Liver (tissue), 9 donors: ENCODE measurements around the gene SLC38A2. TPM values are rescaled to one million over a fixed set of nuclear protein-coding genes. Genes with fewer than 3 reads are reported as not detected.
A peak's percentile ranks its signal among the peaks of the same experiment; 100 is the strongest.

ENCODE experiments used
- DNase-seq: peaks from one replicate; pipeline ENCODE4 v3.0.0-alpha.2; 2017; ENCODE audit warnings: low spot score
- H3K27ac ChIP-seq, 2 donors: one replicate each; pipeline ENCODE4 v1.7.0; 2013; ENCODE audit warnings: inconsistent platforms in 2 of 2, low read length in 2 of 2, control low read depth in 1 of 2, low read depth in 1 of 2, mild to moderate bottlenecking in 1 of 2
- H3K27me3 ChIP-seq, 4 donors: one replicate each; pipeline versions ENCODE4 v1.6.1 to v1.7.0; 2013; ENCODE audit warnings: low read length in 3 of 4, inconsistent platforms in 1 of 4, mild to moderate bottlenecking in 1 of 4, moderate library complexity in 1 of 4; ENCODE audit not compliant: control insufficient read depth in 4 of 4, insufficient read depth in 4 of 4
- H3K36me3 ChIP-seq, 4 donors: one replicate each; pipeline versions ENCODE4 v1.6.1 to v1.7.0; 2013; ENCODE audit warnings: low read length in 3 of 4, mild to moderate bottlenecking in 3 of 4, low read depth in 1 of 4, moderate library complexity in 1 of 4; ENCODE audit not compliant: control insufficient read depth in 4 of 4, insufficient read depth in 3 of 4
- H3K4me1 ChIP-seq, 4 donors: one replicate each; pipeline versions ENCODE4 v1.6.1 to v1.7.0; 2013; ENCODE audit warnings: low read length in 3 of 4, mild to moderate bottlenecking in 3 of 4, moderate library complexity in 1 of 4; ENCODE audit not compliant: control insufficient read depth in 4 of 4, insufficient read depth in 4 of 4
- H3K4me3 ChIP-seq, 3 donors: one replicate each; pipeline versions ENCODE4 v1.6.1 to v1.7.0; 2013; ENCODE audit warnings: low read length in 3 of 3, control low read depth in 1 of 3, low read depth in 1 of 3, mild to moderate bottlenecking in 1 of 3
- H3K9ac ChIP-seq, 2 donors: one replicate each; pipeline ENCODE4 v1.7.0; 2013; ENCODE audit warnings: low read length in 2 of 2, mild to moderate bottlenecking in 2 of 2, moderate library complexity in 2 of 2, control low read depth in 1 of 2, low read depth in 1 of 2
- H3K9me3 ChIP-seq, 4 donors: one replicate each; pipeline versions ENCODE4 v1.6.1 to v1.7.0; 2013; ENCODE audit warnings: low read length in 3 of 4; ENCODE audit not compliant: control insufficient read depth in 4 of 4
- ATF3 ChIP-seq: IDR thresholded peaks from 2 replicates; pipeline ENCODE4 v1.6.1; 2016; ENCODE audit warnings: antibody characterized with exemption
- FOXA1 ChIP-seq: IDR thresholded peaks from 2 replicates; pipeline ENCODE4 v1.6.1; 2016; ENCODE audit warnings: antibody characterized with exemption
- FOXA2 ChIP-seq: IDR thresholded peaks from 2 replicates; pipeline ENCODE4 v1.6.1; 2016; ENCODE audit warnings: antibody characterized with exemption
- GABPA ChIP-seq, 2 donors: IDR thresholded peaks in 1 of 2; conservative IDR thresholded peaks in 1 of 2; 2 replicates each; pipeline ENCODE4 v1.6.1; 2016; ENCODE audit warnings: antibody characterized with exemption in 2 of 2, mild to moderate bottlenecking in 1 of 2, moderate library complexity in 1 of 2
- HNF4G ChIP-seq: IDR thresholded peaks from 2 replicates; pipeline ENCODE4 v1.6.1; 2016; ENCODE audit warnings: antibody characterized with exemption
- JUND ChIP-seq, 2 donors: IDR thresholded peaks; 2 replicates each; pipeline ENCODE4 v1.6.1; 2016; ENCODE audit warnings: antibody characterized with exemption in 2 of 2
- MAX ChIP-seq: IDR thresholded peaks from 2 replicates; pipeline ENCODE4 v1.6.1; 2016; ENCODE audit warnings: antibody characterized with exemption
- NR2F2 ChIP-seq: IDR thresholded peaks from 2 replicates; pipeline ENCODE4 v1.6.1; 2016; ENCODE audit warnings: antibody characterized with exemption
- RAD21 ChIP-seq, 2 donors: IDR thresholded peaks; 2 replicates each; pipeline ENCODE4 v1.6.1; 2016; ENCODE audit warnings: antibody characterized with exemption in 2 of 2, mild to moderate bottlenecking in 2 of 2
- REST ChIP-seq: IDR thresholded peaks from 2 replicates; pipeline ENCODE4 v1.6.1; 2016; ENCODE audit warnings: antibody characterized with exemption, mild to moderate bottlenecking
- RXRA ChIP-seq, 2 donors: IDR thresholded peaks; 2 replicates each; pipeline ENCODE4 v1.6.1; 2017 to 2018; ENCODE audit warnings: antibody characterized with exemption in 2 of 2, mild to moderate bottlenecking in 1 of 2
- SP1 ChIP-seq: IDR thresholded peaks from 2 replicates; pipeline ENCODE4 v1.6.1; 2018; ENCODE audit warnings: antibody characterized with exemption, mild to moderate bottlenecking
- TAF1 ChIP-seq: conservative IDR thresholded peaks from 2 replicates; pipeline ENCODE4 v1.6.1; 2016; ENCODE audit warnings: antibody characterized with exemption, mild to moderate bottlenecking
- ZBTB33 ChIP-seq: IDR thresholded peaks from 2 replicates; pipeline ENCODE4 v1.6.1; 2016; ENCODE audit warnings: antibody characterized with exemption
- WGBS: extraction: QIAGEN DNeasy Blood & Tissue Kit; methylation state at CpG from one replicate; pipeline ENCODE4 v1.1.7; 2013; 5-methylcytosine and 5-hydroxymethylcytosine counted together
- polyA plus RNA-seq, 2 donors: library from polyadenylated mRNA; stranded (reverse) in 1 of 2; unstranded in 1 of 2; fragments of 200-250 nt in 1 of 2; fragments of >200 nt in 1 of 2; fragmentation: Nextera tagmentation in 1 of 2; extraction: Ambion mirVana in 1 of 2; gene quantifications; one replicate each; pipeline versions ENCODE4 v1.2.1 to v1.2.3, GENCODE V29; 2013 to 2015
- total RNA-seq, 2 donors: library from RNA; depleted of rRNA; stranded (reverse); fragments of >200 nt; gene quantifications; one replicate each; pipeline ENCODE4 v1.2.3, GENCODE V29; 2014
- donor health status: healthy.
- donor health status: healthy.
- donor health status: healthy.
- donor health status: healthy.
- donor health status: healthy.

The SLC38A2 gene
- total and polyA plus RNA-seq, 4 donors, result 50.6 to 472 (median 97.4) TPM

- peaks cover 4 to 50% (median 36%) of the 10 kb centered on the region in 4 donors for H3K36me3 ChIP-seq
- H3K27me3 ChIP-seq, result no peaks in the 10 kb centered on the region
- H3K27ac ChIP-seq, result peak overlapping the region; percentile 98
- peak overlapping the region; percentile 87 to 93 for H3K9ac ChIP-seq
- TF ChIP-seq ZBTB33, result no peak
- TF ChIP-seq TAF1, result no peak
- peak; percentile 90 for TF ChIP-seq SP1
- no peak for TF ChIP-seq FOXA1
- peak; percentile 26 to 52 for TF ChIP-seq RAD21 (IDR thresholded peaks at IDR 0.05)
- peak overlapping the region; percentile 87 to 100 (median 97) for H3K4me3 ChIP-seq
- H3K9me3 ChIP-seq, result no peaks in the 10 kb centered on the region
- H3K4me1 ChIP-seq, result peaks cover 5 to 59% (median 36%) of the 10 kb centered on the region in 4 donors
- DNase-seq, result peak; percentile 88
- WGBS, result under 1% methylated on average over 54 of the region's 54 CpGs
Measured at GRCh38 chr12:46370792-46371717, 1.5 kb downstream of the SLC38A2 start.

- H3K9me3 ChIP-seq, result no peaks in the 10 kb centered on the region
- peak overlapping the region; percentile 98 for H3K27ac ChIP-seq
- peaks cover 4 to 57% (median 43%) of the 10 kb centered on the region in 4 donors for H3K36me3 ChIP-seq
- H3K4me3 ChIP-seq, result peak overlapping the region; percentile 87 to 100 (median 97)
- H3K27me3 ChIP-seq, result no peaks in the 10 kb centered on the region
- no peak for DNase-seq
- peak overlapping the region; percentile 87 to 93 for H3K9ac ChIP-seq
- TF ChIP-seq FOXA1 (no peak), NR2F2 (no peak)
- WGBS, result 8% methylated on average over 2 of the region's 2 CpGs
- peaks cover 5 to 64% (median 38%) of the 10 kb centered on the region in 4 donors for H3K4me1 ChIP-seq
Measured at GRCh38 chr12:46370380-46370734, 2.2 kb downstream of the SLC38A2 start.

- peaks cover 2 to 58% (median 36%) of the 10 kb centered on the region in 4 donors for H3K4me1 ChIP-seq
- H3K9me3 ChIP-seq, result no peaks in the 10 kb centered on the region
- H3K27me3 ChIP-seq, result no peaks in the 10 kb centered on the region
- peak overlapping the region; percentile 87 to 100 (median 97) for H3K4me3 ChIP-seq
- peak overlapping the region; percentile 98 for H3K27ac ChIP-seq
- 29% methylated on average over 7 of the region's 7 CpGs for WGBS
- no peak for DNase-seq
- TF ChIP-seq HNF4G (no peak), RXRA (IDR thresholded peaks at IDR 0.05) (no peak), JUND (IDR thresholded peaks at IDR 0.05) (no peak), NR2F2 (no peak), FOXA1 (no peak), GABPA (IDR thresholded peaks at IDR 0.05 in 1 of 2, conservative IDR thresholded peaks at IDR 0.05 in 1 of 2) (no peak), ZBTB33 (no peak), MAX (no peak), FOXA2 (no peak), ATF3 (no peak), RAD21 (IDR thresholded peaks at IDR 0.05) (no peak), REST (no peak), SP1 (no peak)
- peaks cover 4 to 63% (median 49%) of the 10 kb centered on the region in 4 donors for H3K36me3 ChIP-seq
- peak overlapping the region; percentile 87 to 93 for H3K9ac ChIP-seq
Measured at GRCh38 chr12:46369474-46370379, 2.8 kb downstream of the SLC38A2 start.
